ENCODE data around the gene CAMKK1.

The CAMKK1 gene

DNA sequence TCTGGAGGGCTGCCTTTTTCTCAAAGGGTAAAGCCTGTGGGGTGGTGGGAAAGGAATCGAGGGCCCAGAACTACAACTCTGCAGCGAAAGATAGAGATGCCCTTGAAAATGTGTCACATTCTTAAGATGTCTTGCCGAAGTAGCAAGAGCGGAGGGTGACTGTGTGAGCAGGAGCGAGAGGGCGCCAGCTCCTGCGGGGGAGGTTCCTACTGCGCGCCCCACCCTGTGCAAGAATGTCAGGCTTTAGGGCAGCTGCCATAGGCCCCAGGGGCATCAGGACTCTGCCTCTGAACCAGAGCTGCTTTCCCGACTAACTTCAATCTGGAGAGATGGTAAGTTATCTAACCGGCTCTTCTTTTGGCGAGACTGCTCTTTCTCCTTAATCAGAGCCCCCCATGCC lies 80.1 kb downstream of the CAMKK1 start:
- ATAC-seq (ENCODE audit: insufficient read depth, low read depth) = no peak; the same call in 2 of the 3 replicates
- no peak for DNase-seq
- Histone ChIP-seq H3K9me3 (ENCODE audit: insufficient read depth, low read length, severe bottlenecking) (no peaks in the 10 kb centered on the region), H3K36me3 (ENCODE audit: insufficient read depth, low read length) (peaks cover 94% of the 10 kb centered on the region), H4K20me1 (ENCODE audit: insufficient read depth, low read length) (no peaks in the 10 kb centered on the region), H2AFZ (ENCODE audit: low read depth, low read length) (no peak overlapping the region), H3K4me3 (ENCODE audit: low read depth in 1 of 2, low read length in 2 of 2) (no peak overlapping the region), H3K27ac (ENCODE audit: low read length) (no peak overlapping the region), H3K79me2 (ENCODE audit: insufficient read depth, low read length) (no peaks in the 10 kb centered on the region), H3K9ac (ENCODE audit: low read depth, low read length) (no peak overlapping the region), H3K27me3 (ENCODE audit: insufficient read depth, low read length, poor library complexity) (no peaks in the 10 kb centered on the region), H3K4me1 (ENCODE audit: insufficient read depth, low read length) (no peaks in the 10 kb centered on the region), H3K4me2 (ENCODE audit: insufficient read depth, low read length) (no peak overlapping the region)
- no peak for TF ChIP-seq EZH2 (IDR thresholded peaks at IDR 0.05; ENCODE audit: borderline replicate concordance, low read depth, low read length, severe bottlenecking)
- TF ChIP-seq, protein P1, sequence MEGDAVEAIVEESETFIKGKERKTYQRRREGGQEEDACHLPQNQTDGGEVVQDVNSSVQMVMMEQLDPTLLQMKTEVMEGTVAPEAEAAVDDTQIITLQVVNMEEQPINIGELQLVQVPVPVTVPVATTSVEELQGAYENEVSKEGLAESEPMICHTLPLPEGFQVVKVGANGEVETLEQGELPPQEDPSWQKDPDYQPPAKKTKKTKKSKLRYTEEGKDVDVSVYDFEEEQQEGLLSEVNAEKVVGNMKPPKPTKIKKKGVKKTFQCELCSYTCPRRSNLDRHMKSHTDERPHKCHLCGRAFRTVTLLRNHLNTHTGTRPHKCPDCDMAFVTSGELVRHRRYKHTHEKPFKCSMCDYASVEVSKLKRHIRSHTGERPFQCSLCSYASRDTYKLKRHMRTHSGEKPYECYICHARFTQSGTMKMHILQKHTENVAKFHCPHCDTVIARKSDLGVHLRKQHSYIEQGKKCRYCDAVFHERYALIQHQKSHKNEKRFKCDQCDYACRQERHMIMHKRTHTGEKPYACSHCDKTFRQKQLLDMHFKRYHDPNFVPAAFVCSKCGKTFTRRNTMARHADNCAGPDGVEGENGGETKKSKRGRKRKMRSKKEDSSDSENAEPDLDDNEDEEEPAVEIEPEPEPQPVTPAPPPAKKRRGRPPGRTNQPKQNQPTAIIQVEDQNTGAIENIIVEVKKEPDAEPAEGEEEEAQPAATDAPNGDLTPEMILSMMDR (IDR thresholded peaks at IDR 0.05; ENCODE audit: borderline replicate concordance, extremely low read depth, low read length, poor library complexity, severe bottlenecking) = no peak

DNA sequence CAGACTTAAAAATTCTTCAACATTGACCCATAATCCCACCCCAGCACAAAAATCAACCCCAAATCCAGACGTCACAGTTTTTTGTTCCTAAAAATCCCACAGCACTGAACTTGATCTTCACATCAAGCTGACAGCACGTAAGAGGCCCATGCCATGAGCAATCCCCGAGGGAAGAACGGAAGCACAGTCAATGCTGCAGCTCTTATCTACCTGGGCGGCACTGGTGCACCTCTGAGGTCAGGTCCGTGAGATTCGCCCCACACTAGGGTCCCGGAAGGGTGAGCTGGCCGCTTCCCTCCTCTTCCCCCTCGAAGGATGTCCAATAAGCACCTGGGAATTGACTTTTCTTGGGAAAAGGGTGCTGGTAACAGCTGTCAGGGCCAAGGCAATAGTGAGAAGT lies 80.6 kb downstream of the CAMKK1 start:
- Histone ChIP-seq H4K20me1 (ENCODE audit: insufficient read depth, low read length) (no peaks in the 10 kb centered on the region), H3K4me1 (ENCODE audit: insufficient read depth, low read length) (no peaks in the 10 kb centered on the region), H3K4me2 (ENCODE audit: insufficient read depth, low read length) (no peak overlapping the region), H3K36me3 (ENCODE audit: insufficient read depth, low read length) (peaks cover 94% of the 10 kb centered on the region), H3K9me3 (ENCODE audit: insufficient read depth, low read length, severe bottlenecking) (no peaks in the 10 kb centered on the region), H3K27ac (ENCODE audit: low read length) (no peak overlapping the region), H3K4me3 (ENCODE audit: low read depth in 1 of 2, low read length in 2 of 2) (no peak overlapping the region), H3K79me2 (ENCODE audit: insufficient read depth, low read length) (no peaks in the 10 kb centered on the region), H2AFZ (ENCODE audit: low read depth, low read length) (no peak overlapping the region), H3K27me3 (ENCODE audit: insufficient read depth, low read length, poor library complexity) (no peaks in the 10 kb centered on the region), H3K9ac (ENCODE audit: low read depth, low read length) (no peak overlapping the region)
- ATAC-seq (ENCODE audit: insufficient read depth, low read depth) (no peak), DNase-seq (no peak)
- no peak for TF ChIP-seq EZH2 (IDR thresholded peaks at IDR 0.05; ENCODE audit: borderline replicate concordance, low read depth, low read length, severe bottlenecking)
- TF ChIP-seq, protein P1 (IDR thresholded peaks at IDR 0.05; ENCODE audit: borderline replicate concordance, extremely low read depth, low read length, poor library complexity, severe bottlenecking) = no peak

Measured in DND-41 (cell line).